ENCODE results near the gene SUSD2.
"Not testable (repeated sequence)": the region's sequence is repeated elsewhere in the genome, so short reads cannot be mapped to it uniquely, and the experiment has no call there.

Gene SUSD2, protein sequence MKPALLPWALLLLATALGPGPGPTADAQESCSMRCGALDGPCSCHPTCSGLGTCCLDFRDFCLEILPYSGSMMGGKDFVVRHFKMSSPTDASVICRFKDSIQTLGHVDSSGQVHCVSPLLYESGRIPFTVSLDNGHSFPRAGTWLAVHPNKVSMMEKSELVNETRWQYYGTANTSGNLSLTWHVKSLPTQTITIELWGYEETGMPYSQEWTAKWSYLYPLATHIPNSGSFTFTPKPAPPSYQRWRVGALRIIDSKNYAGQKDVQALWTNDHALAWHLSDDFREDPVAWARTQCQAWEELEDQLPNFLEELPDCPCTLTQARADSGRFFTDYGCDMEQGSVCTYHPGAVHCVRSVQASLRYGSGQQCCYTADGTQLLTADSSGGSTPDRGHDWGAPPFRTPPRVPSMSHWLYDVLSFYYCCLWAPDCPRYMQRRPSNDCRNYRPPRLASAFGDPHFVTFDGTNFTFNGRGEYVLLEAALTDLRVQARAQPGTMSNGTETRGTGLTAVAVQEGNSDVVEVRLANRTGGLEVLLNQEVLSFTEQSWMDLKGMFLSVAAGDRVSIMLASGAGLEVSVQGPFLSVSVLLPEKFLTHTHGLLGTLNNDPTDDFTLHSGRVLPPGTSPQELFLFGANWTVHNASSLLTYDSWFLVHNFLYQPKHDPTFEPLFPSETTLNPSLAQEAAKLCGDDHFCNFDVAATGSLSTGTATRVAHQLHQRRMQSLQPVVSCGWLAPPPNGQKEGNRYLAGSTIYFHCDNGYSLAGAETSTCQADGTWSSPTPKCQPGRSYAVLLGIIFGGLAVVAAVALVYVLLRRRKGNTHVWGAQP

DNA sequence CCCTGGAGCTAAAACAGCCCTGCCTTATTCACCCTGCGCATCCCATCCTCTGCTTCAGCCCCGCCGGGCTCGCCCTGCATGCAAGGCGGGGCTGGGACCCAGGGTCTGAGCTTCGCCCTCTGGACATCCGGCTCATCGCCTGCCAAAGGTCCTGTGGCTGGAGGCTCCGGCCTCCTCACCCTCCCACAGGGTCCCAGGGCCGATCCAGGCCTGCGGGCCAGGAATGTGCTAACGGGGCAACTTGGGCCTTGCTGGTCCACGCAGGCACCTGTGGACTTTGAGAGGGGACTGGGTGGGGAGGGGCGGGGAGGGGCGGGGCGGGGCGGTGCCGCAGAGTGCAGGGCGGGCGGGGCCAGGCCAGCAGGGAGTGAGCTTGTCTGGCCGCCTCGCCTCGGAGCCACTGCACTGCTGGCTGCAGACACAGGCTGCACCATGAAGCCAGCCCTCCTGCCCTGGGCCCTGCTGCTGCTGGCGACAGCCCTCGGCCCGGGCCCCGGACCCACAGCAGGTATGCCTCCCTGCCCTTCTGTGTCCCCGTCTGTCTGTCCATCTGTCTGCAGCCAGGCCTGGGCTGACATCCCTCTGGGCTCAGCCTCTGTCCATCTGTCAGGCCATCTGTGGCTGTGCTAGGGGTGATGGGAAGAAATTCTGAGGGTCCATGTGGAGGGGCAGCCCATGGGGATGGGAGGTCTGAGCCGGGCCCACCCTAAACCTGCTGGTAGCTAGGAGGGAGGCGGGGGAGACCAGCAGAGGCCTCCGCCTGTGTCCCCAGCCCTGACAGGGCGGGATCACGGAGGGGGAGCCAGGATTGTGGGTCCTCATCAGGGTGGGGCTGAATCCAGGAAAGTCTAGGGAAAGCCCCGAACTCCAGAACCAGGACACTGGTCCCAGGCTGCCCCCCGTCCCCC lies at the start of gene SUSD2:
SUSD2 (plus strand) TSS at position 400 of the 908 bp plus-strand sequence; CDS start at position 433, 33 bp downstream.
- H3K4me3 ChIP-seq (ENCODE audit: low read depth in 1 of 5, low read length in 5 of 5) = peak within 1 kb of the TSS in 2 of 5 donors; percentile 11 to 29
- peaks cover 0 to 21% (median 13%) of the 10 kb centered on the region in 5 donors for H3K4me1 ChIP-seq (ENCODE audit: control insufficient read depth in 5 of 5, insufficient read depth in 5 of 5, low read length in 5 of 5)
- H3K9me3 ChIP-seq (ENCODE audit: control insufficient read depth in 5 of 5, low read length in 5 of 5) = no peaks in the 10 kb centered on the region
- no peak within 1 kb of the TSS for H3K27ac ChIP-seq (ENCODE audit: low read depth, low read length)
- peaks cover 0 to 16% (median 11%) of the 10 kb centered on the region in 5 donors for H3K36me3 ChIP-seq (ENCODE audit: control insufficient read depth in 5 of 5, insufficient read depth in 5 of 5, low read length in 5 of 5)
- no peaks in the 10 kb centered on the region for H3K27me3 ChIP-seq (ENCODE audit: control insufficient read depth in 5 of 5, insufficient read depth in 4 of 5, low read length in 5 of 5)
- H3K9ac ChIP-seq (ENCODE audit: low read length in 5 of 5) = peak within 1 kb of the TSS in 1 of 5 donors; percentile 35

DNA sequence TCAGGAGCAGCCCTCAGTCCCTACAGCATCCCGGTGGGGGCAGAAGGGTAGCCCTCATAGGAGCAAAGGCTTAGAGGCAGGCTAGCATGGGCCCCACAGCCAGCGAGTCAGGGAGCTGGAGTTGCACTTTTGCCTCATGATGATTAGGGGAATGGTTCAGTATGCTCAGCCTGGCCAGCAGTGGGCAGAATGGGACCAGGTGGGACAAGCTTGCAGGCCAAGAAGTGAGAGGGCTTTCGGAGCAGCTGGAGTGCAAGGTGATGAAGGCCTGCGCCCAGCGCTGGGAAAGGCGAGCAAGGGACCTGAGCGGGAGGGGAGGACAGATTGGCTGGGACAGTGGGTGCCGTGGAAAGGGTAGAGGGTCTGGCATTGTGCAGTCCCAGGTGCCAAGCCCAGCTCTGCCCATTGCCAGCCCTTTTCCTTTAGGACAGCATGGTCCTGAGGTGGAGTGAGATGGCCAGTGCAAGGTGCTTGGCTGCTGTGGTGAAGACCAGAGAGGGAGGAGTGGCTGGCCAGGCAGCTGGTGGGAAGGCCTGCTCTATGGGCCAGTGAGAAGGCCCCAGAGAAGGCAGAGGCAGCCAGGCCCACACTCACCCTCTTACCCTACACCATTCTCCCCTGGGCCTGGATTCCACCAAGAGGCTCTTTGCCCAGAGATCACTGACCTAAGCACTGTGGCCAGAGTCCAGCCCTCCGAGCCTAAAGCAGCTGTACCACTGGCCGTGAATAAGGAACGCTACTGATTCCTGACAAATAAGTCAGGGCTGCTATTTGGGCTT lies 47.9 kb upstream of the SUSD2 start:
- Histone ChIP-seq H3K4me3 (ENCODE audit: low read depth in 1 of 5, low read length in 5 of 5) (no peak overlapping the region), H3K9ac (ENCODE audit: low read length in 5 of 5) (peak overlapping the region in 1 of 5 donors; percentile 53), H3K4me1 (ENCODE audit: control insufficient read depth in 5 of 5, insufficient read depth in 5 of 5, low read length in 5 of 5) (peaks cover 4 to 36% (median 35%) of the 10 kb centered on the region in 5 donors), H3K27me3 (ENCODE audit: control insufficient read depth in 5 of 5, insufficient read depth in 4 of 5, low read length in 5 of 5) (no peaks in the 10 kb centered on the region), H3K9me3 (ENCODE audit: control insufficient read depth in 5 of 5, low read length in 5 of 5) (no peaks in the 10 kb centered on the region), H3K27ac (ENCODE audit: low read depth, low read length) (no peak overlapping the region), H3K36me3 (ENCODE audit: control insufficient read depth in 5 of 5, insufficient read depth in 5 of 5, low read length in 5 of 5) (peaks cover 0 to 47% (median 17%) of the 10 kb centered on the region in 5 donors)

DNA sequence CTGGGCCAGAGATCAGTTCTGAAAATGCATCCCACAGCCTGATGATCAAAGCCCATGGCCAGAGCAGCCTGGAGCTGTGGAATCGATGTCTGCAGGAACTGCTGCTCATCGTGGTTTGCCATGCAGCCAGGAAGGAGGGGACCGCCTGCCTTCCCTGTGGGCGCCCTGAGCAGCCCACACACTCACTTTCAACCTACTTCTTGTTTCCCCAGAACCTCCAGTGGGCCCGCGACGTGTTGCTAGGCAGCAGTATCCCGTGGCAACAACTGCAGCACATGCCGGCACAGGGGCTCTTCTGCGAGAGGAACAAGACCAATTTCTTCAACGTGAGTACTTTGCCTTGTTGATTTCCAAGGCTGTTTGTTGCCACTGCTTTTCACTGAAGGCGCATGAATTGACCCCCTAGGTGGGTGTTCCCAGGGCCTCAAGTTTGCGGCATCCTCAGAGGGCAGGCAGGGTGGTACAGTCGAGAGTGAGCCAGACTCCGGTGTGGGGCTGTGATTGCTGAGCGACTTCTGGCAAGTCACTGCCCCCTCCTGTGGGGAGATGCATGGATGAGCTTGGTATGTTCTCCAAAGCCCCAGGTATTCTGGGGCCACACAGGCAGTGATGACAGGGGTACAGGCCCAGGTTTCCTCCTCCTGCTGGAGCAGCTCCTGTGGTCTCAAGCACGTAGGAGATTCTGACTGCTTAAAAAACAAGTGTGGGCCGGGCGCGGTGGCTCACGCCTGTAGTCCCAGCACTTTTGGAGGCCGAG lies 47.0 kb upstream of the SUSD2 start:
- no peak overlapping the region for H3K4me3 ChIP-seq (ENCODE audit: low read depth in 1 of 5, low read length in 5 of 5)
- peaks cover 0 to 47% (median 14%) of the 10 kb centered on the region in 5 donors for H3K36me3 ChIP-seq (ENCODE audit: control insufficient read depth in 5 of 5, insufficient read depth in 5 of 5, low read length in 5 of 5)
- no peak overlapping the region for H3K27ac ChIP-seq (ENCODE audit: low read depth, low read length)
- no peaks in the 10 kb centered on the region for H3K27me3 ChIP-seq (ENCODE audit: control insufficient read depth in 5 of 5, insufficient read depth in 4 of 5, low read length in 5 of 5)
- peaks cover 2 to 28% (median 26%) of the 10 kb centered on the region in 5 donors for H3K4me1 ChIP-seq (ENCODE audit: control insufficient read depth in 5 of 5, insufficient read depth in 5 of 5, low read length in 5 of 5)
- H3K9ac ChIP-seq (ENCODE audit: low read length in 5 of 5) = no peak overlapping the region
- no peaks in the 10 kb centered on the region for H3K9me3 ChIP-seq (ENCODE audit: control insufficient read depth in 5 of 5, low read length in 5 of 5)

DNA sequence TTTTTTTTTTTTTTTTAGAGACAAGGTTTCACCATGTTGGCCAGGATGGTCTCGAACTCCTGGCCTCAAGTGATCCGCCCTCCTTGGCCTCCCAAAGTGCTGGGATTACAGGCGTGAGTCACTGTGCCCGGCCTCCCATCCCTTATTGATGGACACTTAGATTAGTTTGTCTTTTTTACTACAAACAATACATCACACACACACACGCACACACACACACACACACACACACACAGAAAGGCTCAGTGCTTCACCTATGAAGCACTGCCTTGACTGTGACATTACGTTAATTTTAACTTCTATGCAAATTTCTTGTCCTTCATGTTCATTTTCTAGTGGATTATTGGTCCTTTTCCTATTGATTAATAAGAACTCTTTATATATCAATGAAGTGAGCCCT lies 44.8 kb upstream of the SUSD2 start:
- not testable (repeated sequence) for H3K9me3 ChIP-seq (ENCODE audit: control insufficient read depth in 5 of 5, low read length in 5 of 5); H3K4me3 ChIP-seq (ENCODE audit: low read depth in 1 of 5, low read length in 5 of 5); H3K27me3 ChIP-seq (ENCODE audit: control insufficient read depth in 5 of 5, insufficient read depth in 4 of 5, low read length in 5 of 5); H3K9ac ChIP-seq (ENCODE audit: low read length in 5 of 5); H3K27ac ChIP-seq (ENCODE audit: low read depth, low read length)
- H3K36me3 ChIP-seq (ENCODE audit: control insufficient read depth in 5 of 5, insufficient read depth in 5 of 5, low read length in 5 of 5) = peaks cover 0 to 33% (median 7%) of the 10 kb centered on the region in 5 donors
- H3K4me1 ChIP-seq (ENCODE audit: control insufficient read depth in 5 of 5, insufficient read depth in 5 of 5, low read length in 5 of 5) = peaks cover 2 to 47% (median 43%) of the 10 kb centered on the region in 5 donors

DNA sequence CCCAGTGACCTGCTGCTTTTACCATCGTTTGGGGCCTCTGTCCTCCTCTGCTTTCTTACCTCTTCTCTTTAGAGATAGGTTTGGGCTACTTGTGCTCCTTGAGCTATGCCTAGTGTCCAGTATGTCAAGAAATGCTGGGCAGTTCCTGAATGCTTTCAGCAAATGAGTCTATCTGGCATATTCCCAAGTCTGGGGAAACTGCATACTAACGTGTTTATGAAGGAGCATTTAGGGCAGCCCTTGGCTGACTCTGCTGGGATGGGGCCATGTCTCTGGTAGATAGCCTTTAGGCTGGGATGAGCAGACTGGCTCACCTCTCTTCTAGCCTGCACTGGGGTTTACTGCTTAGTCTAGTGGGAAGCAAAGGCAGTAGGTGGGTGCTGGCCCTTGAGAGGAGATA lies 43.7 kb upstream of the SUSD2 start:
- Histone ChIP-seq H3K4me1 (ENCODE audit: control insufficient read depth in 5 of 5, insufficient read depth in 5 of 5, low read length in 5 of 5) (peaks cover 2 to 52% (median 46%) of the 10 kb centered on the region in 5 donors), H3K9ac (ENCODE audit: low read length in 5 of 5) (no peak overlapping the region), H3K27me3 (ENCODE audit: control insufficient read depth in 5 of 5, insufficient read depth in 4 of 5, low read length in 5 of 5) (no peaks in the 10 kb centered on the region), H3K9me3 (ENCODE audit: control insufficient read depth in 5 of 5, low read length in 5 of 5) (no peaks in the 10 kb centered on the region), H3K27ac (ENCODE audit: low read depth, low read length) (no peak overlapping the region), H3K4me3 (ENCODE audit: low read depth in 1 of 5, low read length in 5 of 5) (no peak overlapping the region), H3K36me3 (ENCODE audit: control insufficient read depth in 5 of 5, insufficient read depth in 5 of 5, low read length in 5 of 5) (peaks cover 0 to 32% (median 7%) of the 10 kb centered on the region in 5 donors)

DNA sequence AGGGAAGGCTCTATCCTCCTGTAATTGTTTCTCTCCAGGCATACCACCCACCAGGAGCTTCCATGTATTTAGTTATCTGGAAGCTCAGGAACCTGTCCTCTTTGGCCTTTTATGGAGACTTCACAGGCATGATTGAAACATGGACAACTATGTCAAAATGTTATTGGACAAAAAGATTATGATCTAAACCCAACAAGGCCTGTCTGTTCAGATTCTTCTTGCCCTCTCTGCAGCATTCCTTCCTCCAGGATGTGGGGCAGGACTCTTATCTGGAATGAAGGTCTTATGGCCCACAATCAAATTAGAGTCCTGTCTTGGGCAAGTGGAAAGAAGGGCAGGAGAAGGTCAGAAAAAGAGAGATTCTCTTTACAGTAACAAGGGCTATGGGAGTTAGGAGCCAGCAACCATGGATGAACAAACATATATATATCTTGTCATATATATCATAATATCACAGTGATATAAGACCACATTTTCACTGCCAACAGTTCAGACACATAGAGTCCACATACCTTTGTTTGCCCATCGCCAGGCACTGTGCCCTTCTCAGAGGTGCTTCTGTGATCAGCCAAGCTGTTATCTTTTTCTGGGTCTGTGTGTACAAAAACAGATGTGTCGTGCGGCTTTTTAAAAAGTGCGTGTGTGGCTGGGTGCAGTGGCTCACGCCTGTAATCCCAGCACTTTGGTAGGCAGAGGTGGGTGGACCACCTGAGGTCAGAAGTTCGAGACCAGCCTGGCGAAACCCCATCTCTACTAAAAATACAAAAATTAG lies 42.5 kb upstream of the SUSD2 start:
- Histone ChIP-seq H3K27ac (ENCODE audit: low read depth, low read length) (no peak overlapping the region), H3K27me3 (ENCODE audit: control insufficient read depth in 5 of 5, insufficient read depth in 4 of 5, low read length in 5 of 5) (no peaks in the 10 kb centered on the region), H3K36me3 (ENCODE audit: control insufficient read depth in 5 of 5, insufficient read depth in 5 of 5, low read length in 5 of 5) (peaks cover 0 to 29% (median 7%) of the 10 kb centered on the region in 5 donors), H3K4me3 (ENCODE audit: low read depth in 1 of 5, low read length in 5 of 5) (no peak overlapping the region), H3K9ac (ENCODE audit: low read length in 5 of 5) (no peak overlapping the region), H3K4me1 (ENCODE audit: control insufficient read depth in 5 of 5, insufficient read depth in 5 of 5, low read length in 5 of 5) (peaks cover 0 to 47% (median 41%) of the 10 kb centered on the region in 5 donors), H3K9me3 (ENCODE audit: control insufficient read depth in 5 of 5, low read length in 5 of 5) (no peaks in the 10 kb centered on the region)

DNA sequence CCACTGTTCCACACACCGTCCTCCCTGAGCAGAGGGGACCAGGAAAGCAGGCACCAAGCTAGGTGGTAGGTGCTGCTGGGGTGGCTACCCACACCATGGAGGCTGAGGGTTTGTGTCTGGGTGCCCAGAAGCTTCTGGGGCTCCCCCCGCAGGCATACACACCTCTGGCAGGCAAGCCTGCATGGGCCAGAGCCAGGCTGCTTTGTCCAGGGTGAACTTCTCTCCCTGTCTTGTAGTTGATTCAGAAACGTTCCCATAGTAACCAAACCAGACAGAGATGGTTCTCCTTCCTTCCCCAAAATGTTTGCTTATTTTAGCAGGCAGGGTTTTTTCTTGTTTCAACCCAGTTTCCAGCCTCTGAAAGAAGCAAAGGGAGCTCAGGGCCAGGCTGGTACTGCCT lies 40.9 kb upstream of the SUSD2 start:
- H3K36me3 ChIP-seq (ENCODE audit: control insufficient read depth in 5 of 5, insufficient read depth in 5 of 5, low read length in 5 of 5) = peaks cover 0 to 20% (median 2%) of the 10 kb centered on the region in 5 donors

DNA sequence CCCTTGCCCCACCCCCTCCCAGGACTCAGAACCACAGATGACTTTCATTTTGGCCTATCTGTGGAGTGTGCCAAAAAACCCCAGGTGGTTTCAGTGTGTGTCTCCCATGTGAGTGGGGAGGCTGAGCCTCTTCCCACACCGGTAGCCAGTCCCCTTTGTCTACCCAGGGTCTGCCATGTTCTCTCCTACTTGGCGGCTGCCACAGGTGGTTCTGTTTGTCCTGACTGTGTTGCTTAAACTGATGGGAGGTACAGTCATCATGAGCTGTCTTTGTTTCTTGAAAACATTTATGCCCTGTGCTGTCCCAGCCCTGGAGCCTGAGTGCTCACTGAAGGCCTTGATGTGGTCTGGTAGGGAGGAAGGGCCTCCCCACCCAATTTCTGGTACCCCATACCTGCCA lies 39.7 kb upstream of the SUSD2 start:
- Histone ChIP-seq H3K4me1 (ENCODE audit: control insufficient read depth in 5 of 5, insufficient read depth in 5 of 5, low read length in 5 of 5) (peaks cover 16 to 68% (median 61%) of the 10 kb centered on the region in 5 donors), H3K9ac (ENCODE audit: low read length in 5 of 5) (no peak overlapping the region)

More for the DNA sequence above, 40.9 kb upstream of the SUSD2 start:
- Histone ChIP-seq H3K9me3 (ENCODE audit: control insufficient read depth in 5 of 5, low read length in 5 of 5) (no peaks in the 10 kb centered on the region), H3K4me3 (ENCODE audit: low read depth in 1 of 5, low read length in 5 of 5) (no peak overlapping the region), H3K4me1 (ENCODE audit: control insufficient read depth in 5 of 5, insufficient read depth in 5 of 5, low read length in 5 of 5) (peaks cover 6 to 55% (median 49%) of the 10 kb centered on the region in 5 donors), H3K27me3 (ENCODE audit: control insufficient read depth in 5 of 5, insufficient read depth in 4 of 5, low read length in 5 of 5) (no peaks in the 10 kb centered on the region), H3K9ac (ENCODE audit: low read length in 5 of 5) (no peak overlapping the region), H3K27ac (ENCODE audit: low read depth, low read length) (no peak overlapping the region)

More for the DNA sequence above, 39.7 kb upstream of the SUSD2 start:
- no peak overlapping the region for H3K27ac ChIP-seq (ENCODE audit: low read depth, low read length)
- H3K9me3 ChIP-seq (ENCODE audit: control insufficient read depth in 5 of 5, low read length in 5 of 5) = no peaks in the 10 kb centered on the region
- H3K4me3 ChIP-seq (ENCODE audit: low read depth in 1 of 5, low read length in 5 of 5) = no peak overlapping the region
- no peaks in the 10 kb centered on the region for H3K27me3 ChIP-seq (ENCODE audit: control insufficient read depth in 5 of 5, insufficient read depth in 4 of 5, low read length in 5 of 5)
- H3K36me3 ChIP-seq (ENCODE audit: control insufficient read depth in 5 of 5, insufficient read depth in 5 of 5, low read length in 5 of 5) = peaks cover 0 to 13% (median 0%) of the 10 kb centered on the region in 5 donors

Data from subcutaneous abdominal adipose tissue (tissue), 5 donors.